ENCODE measurements around the gene ARCN1. TPM values are rescaled to one million over a fixed set of nuclear protein-coding genes. Genes with fewer than 3 reads are reported as not detected.

ARCN1 gene
- total RNA-seq, 1 donor from 2014 or later: 240 TPM

GRCh38 chr11:118606157-118606843 is 34.1 kb downstream of the ARCN1 start:
- peak; percentile 25 for DNase-seq (ENCODE audit: low spot score)
- no peaks in the 10 kb centered on the region for H3K27me3 Mint-ChIP-seq (ENCODE audit: low read depth)
- peaks cover 60% of the 10 kb centered on the region for H3K4me1 Mint-ChIP-seq (ENCODE audit: low read depth)
- peak overlapping the region; percentile 61 for H3K4me3 Mint-ChIP-seq (ENCODE audit: unreplicated experiment)
- no peaks in the 10 kb centered on the region for H3K9me3 Mint-ChIP-seq (ENCODE audit: low read depth)
- peak overlapping the region; percentile 77 for H3K27ac Mint-ChIP-seq (ENCODE audit: unreplicated experiment)
- TF ChIP-seq CTCF (IDR thresholded peaks at IDR 0.05): no peak
- H3K36me3 Mint-ChIP-seq (ENCODE audit: low read depth): peaks cover 15% of the 10 kb centered on the region

- no peaks in the 10 kb centered on the region for H3K9me3 Mint-ChIP-seq (ENCODE audit: low read depth)
- peaks cover 63% of the 10 kb centered on the region for H3K4me1 Mint-ChIP-seq (ENCODE audit: low read depth)
- peak overlapping the region; percentile 61 for H3K4me3 Mint-ChIP-seq (ENCODE audit: unreplicated experiment)
- H3K27me3 Mint-ChIP-seq (ENCODE audit: low read depth): no peaks in the 10 kb centered on the region
- H3K27ac Mint-ChIP-seq (ENCODE audit: unreplicated experiment): peak overlapping the region; percentile 77
- peak; percentile 12 for DNase-seq (ENCODE audit: low spot score)
- H3K36me3 Mint-ChIP-seq (ENCODE audit: low read depth): peaks cover 10% of the 10 kb centered on the region
- TF ChIP-seq CTCF (IDR thresholded peaks at IDR 0.05): no peak
Observed at GRCh38 chr11:118606844-118607228, 34.6 kb downstream of the ARCN1 start.

- Mint-ChIP-seq H3K27me3 (ENCODE audit: low read depth) (no peaks in the 10 kb centered on the region), H3K9me3 (ENCODE audit: low read depth) (no peaks in the 10 kb centered on the region), H3K36me3 (ENCODE audit: low read depth) (peaks cover 3% of the 10 kb centered on the region), H3K4me3 (ENCODE audit: unreplicated experiment) (peak within 1 kb of the TSS; percentile 79), H3K27ac (ENCODE audit: unreplicated experiment) (peak within 1 kb of the TSS; percentile 96), H3K4me1 (ENCODE audit: low read depth) (peaks cover 68% of the 10 kb centered on the region)
- peak; percentile 82 for DNase-seq (ENCODE audit: low spot score)
- TF ChIP-seq CTCF (IDR thresholded peaks at IDR 0.05): peak; percentile 82
Observed at GRCh38 chr11:118607401-118608359, 35.5 kb downstream of the ARCN1 start, which contains the start of gene PHLDB1. Gene PHLDB1 (plus strand): TSS chr11:118607615. CDS start chr11:118613837, 6,222 bp downstream.

- peak; percentile 93 for DNase-seq (ENCODE audit: low spot score)
- Mint-ChIP-seq H3K4me3 (ENCODE audit: unreplicated experiment) (peak overlapping the region; percentile 70), H3K27me3 (ENCODE audit: low read depth) (no peaks in the 10 kb centered on the region), H3K9me3 (ENCODE audit: low read depth) (no peaks in the 10 kb centered on the region), H3K4me1 (ENCODE audit: low read depth) (peaks cover 76% of the 10 kb centered on the region), H3K36me3 (ENCODE audit: low read depth) (no peaks in the 10 kb centered on the region), H3K27ac (ENCODE audit: unreplicated experiment) (peak overlapping the region; percentile 96)
- no peak for TF ChIP-seq CTCF (IDR thresholded peaks at IDR 0.05)
Observed at GRCh38 chr11:118608360-118609227, 36.4 kb downstream of the ARCN1 start.
